H1 (cell line): ENCODE measurements around the gene SEC24B. TPM values are rescaled to one million over a fixed set of nuclear protein-coding genes. Genes with fewer than 3 reads are reported as not detected.

Source experiments
- ASH2L ChIP-seq: fragments of 200-600, 300-600 bp; sonication (generic); IDR thresholded peaks from one replicate; pipeline ENCODE4 v1.7.1; 2017; ENCODE audit warnings: low read length
- CHD7 ChIP-seq: fragments of 300-600 bp; sonication (generic); IDR thresholded peaks from 2 replicates; pipeline ENCODE4 v1.7.1; 2012; ENCODE audit warnings: low read length, moderate library complexity, mild to moderate bottlenecking, inconsistent platforms; ENCODE audit not compliant: insufficient replicate concordance
- JUND ChIP-seq: IDR thresholded peaks from 2 replicates; pipeline ENCODE4 v1.6.1; 2011; ENCODE audit warnings: mild to moderate bottlenecking, improper control_type of control experiment, low read length
- PHF8 ChIP-seq: fragments of 200-600 bp; sonication (generic); conservative IDR thresholded peaks from 2 replicates; pipeline ENCODE4 v1.7.1; 2012; ENCODE audit warnings: low read depth, mild to moderate bottlenecking, inconsistent platforms, low read length, moderate library complexity
- SUZ12 ChIP-seq: fragments of 200-600 bp; sonication (generic); IDR thresholded peaks from 2 replicates; pipeline ENCODE4 v1.6.1; 2012; ENCODE audit warnings: mild to moderate bottlenecking, inconsistent platforms, low read length, moderate library complexity, mixed read lengths
- ZNF274 ChIP-seq: IDR thresholded peaks from 2 replicates; pipeline ENCODE4 v1.7.0; 2012; ENCODE audit warnings: low read length, borderline replicate concordance; ENCODE audit errors: extremely low read depth
- polyA plus RNA-seq, 7 experiments: library from polyadenylated mRNA; depleted of rRNA in 3 of 7; stranded (reverse) in 5 of 7; unstranded in 2 of 7; fragments of >200 nt in 5 of 7; fragments of 200-250 nt in 2 of 7; gene quantifications; 1 replicate in 5 of 7; 2 replicates in 1 of 7; 4 replicates in 1 of 7; pipeline versions ENCODE4 v1.2.1 to v1.2.3, GENCODE V29; 2011 to 2013; ENCODE audit warnings: missing spikeins in 2 of 7, mixed read lengths in 2 of 7
- total RNA-seq: library from RNA; stranded (reverse); fragmentation: NEBNext Ultra II Directional; extraction: Animal tissue kit (Norgen Biotek cat#: 25700); gene quantifications from 2 replicates; pipeline ENCODE4 v1.2.1, GENCODE V29; 2021
- TF ChIP-seq, protein P1 (sequence below): IDR thresholded peaks from 2 replicates; pipeline ENCODE4 v1.6.1; 2012; ENCODE audit warnings: low read length, inconsistent platforms

SEC24B gene
- total and polyA plus RNA-seq, 2 of the 8 experiments (the other 6 are each of a cell fraction or from before 2014, with no cell fraction given) = 25.6 to 30.9 TPM

DNA sequence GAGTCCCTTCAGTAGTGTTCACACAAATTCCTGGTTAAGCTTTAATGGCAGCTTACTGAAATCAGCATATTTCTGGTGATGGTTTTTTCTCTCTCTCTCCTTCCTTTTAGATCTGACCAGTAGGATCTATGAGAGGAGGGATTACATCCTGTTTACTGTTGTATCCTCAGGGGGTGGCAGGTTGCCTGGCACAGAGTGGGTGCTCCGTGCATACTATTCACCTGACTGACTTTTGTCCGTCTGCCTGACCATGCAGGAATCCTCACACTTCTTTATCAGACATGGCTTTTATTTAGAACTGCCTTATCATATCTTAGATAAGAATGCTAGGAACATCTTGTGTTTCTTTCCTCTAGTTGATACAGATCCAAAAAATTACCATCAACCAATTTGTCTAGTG, 156.0 kb downstream of the SEC24B start (continued):
- TF ChIP-seq CHD7 (no peak), JUND (no peak), ASH2L (no peak), PHF8 (no peak), SUZ12 (no peak), ZNF274 (no peak)
- TF ChIP-seq, protein P1, sequence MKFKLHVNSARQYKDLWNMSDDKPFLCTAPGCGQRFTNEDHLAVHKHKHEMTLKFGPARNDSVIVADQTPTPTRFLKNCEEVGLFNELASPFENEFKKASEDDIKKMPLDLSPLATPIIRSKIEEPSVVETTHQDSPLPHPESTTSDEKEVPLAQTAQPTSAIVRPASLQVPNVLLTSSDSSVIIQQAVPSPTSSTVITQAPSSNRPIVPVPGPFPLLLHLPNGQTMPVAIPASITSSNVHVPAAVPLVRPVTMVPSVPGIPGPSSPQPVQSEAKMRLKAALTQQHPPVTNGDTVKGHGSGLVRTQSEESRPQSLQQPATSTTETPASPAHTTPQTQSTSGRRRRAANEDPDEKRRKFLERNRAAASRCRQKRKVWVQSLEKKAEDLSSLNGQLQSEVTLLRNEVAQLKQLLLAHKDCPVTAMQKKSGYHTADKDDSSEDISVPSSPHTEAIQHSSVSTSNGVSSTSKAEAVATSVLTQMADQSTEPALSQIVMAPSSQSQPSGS = no peak
